ENCODE data around the gene ZNF211. TPM values are rescaled to one million over a fixed set of nuclear protein-coding genes. Genes with fewer than 3 reads are reported as not detected.

Gene ZNF211
- total and polyA plus RNA-seq, 9 of the 15 experiments (the other 6 are each of a cell fraction or from before 2014, with no cell fraction given): 1.3 to 11.6 (median 4.5) TPM

GRCh38 chr19:57632987-57633831, at the start of gene ZNF211 (continued):
- TF ChIP-seq SMAD1 (IDR thresholded peaks at IDR 0.05; ENCODE audit: low read depth, low read length, partially characterized antibody): no peak
- TF ChIP-seq, protein P1, sequence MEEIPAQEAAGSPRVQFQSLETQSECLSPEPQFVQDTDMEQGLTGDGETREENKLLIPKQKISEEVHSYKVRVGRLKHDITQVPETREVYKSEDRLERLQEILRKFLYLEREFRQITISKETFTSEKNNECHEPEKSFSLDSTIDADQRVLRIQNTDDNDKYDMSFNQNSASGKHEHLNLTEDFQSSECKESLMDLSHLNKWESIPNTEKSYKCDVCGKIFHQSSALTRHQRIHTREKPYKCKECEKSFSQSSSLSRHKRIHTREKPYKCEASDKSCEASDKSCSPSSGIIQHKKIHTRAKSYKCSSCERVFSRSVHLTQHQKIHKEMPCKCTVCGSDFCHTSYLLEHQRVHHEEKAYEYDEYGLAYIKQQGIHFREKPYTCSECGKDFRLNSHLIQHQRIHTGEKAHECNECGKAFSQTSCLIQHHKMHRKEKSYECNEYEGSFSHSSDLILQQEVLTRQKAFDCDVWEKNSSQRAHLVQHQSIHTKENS (CRISPR knock-in tag; IDR thresholded peaks at IDR 0.05): no peak
- TF ChIP-seq FOXP1 (CRISPR knock-in tag; IDR thresholded peaks at IDR 0.05): no peak
- TF ChIP-seq GABPB1 (CRISPR knock-in tag; IDR thresholded peaks at IDR 0.05): peak; percentile 93
- no peak for TF ChIP-seq NCOA4 (IDR thresholded peaks at IDR 0.05; ENCODE audit: partially characterized antibody)
- TF ChIP-seq HOXB6 (CRISPR knock-in tag; IDR thresholded peaks at IDR 0.05; ENCODE audit: borderline replicate concordance): no peak
- no peak for TF ChIP-seq PHTF2 (CRISPR knock-in tag; IDR thresholded peaks at IDR 0.05)
- TF ChIP-seq DIDO1 (tag; IDR thresholded peaks at IDR 0.05; ENCODE audit: low read depth): no peak
- TF ChIP-seq ZNF140 (CRISPR knock-in tag; IDR thresholded peaks at IDR 0.05): no peak
- TF ChIP-seq ZNF274 (IDR thresholded peaks at IDR 0.05; ENCODE audit: borderline replicate concordance, low read depth, low read length): no peak
- no peak for TF ChIP-seq ZNF609 (CRISPR knock-in tag; IDR thresholded peaks at IDR 0.05; ENCODE audit: borderline replicate concordance)
- TF ChIP-seq NRF1 (conservative IDR thresholded peaks at IDR 0.05 in 1 of 2, IDR thresholded peaks at IDR 0.05 in 1 of 2): peak; percentile 35 to 36; a peak in 1 of 4 replicates
- peak; percentile 68; the same call in 1 of the 2 replicates for TF ChIP-seq ELF4 (CRISPR knock-in tag; IDR thresholded peaks at IDR 0.05)
- no peak for TF ChIP-seq FOXK1 (CRISPR knock-in tag; IDR thresholded peaks at IDR 0.05; ENCODE audit: borderline replicate concordance)
- no peak for TF ChIP-seq HDAC3 (IDR thresholded peaks at IDR 0.05; ENCODE audit: borderline replicate concordance, partially characterized antibody)
- TF ChIP-seq ZNF778 (CRISPR knock-in tag; IDR thresholded peaks at IDR 0.05): no peak
- no peak for TF ChIP-seq ZNF232 (CRISPR knock-in tag; IDR thresholded peaks at IDR 0.05)
- TF ChIP-seq SRF (CRISPR knock-in tag; IDR thresholded peaks at IDR 0.05): 0 out of 4 replicates have a peak, but pooled peaks of 1 of the 2 experiments have one; percentile 16
- TF ChIP-seq, protein P2, sequence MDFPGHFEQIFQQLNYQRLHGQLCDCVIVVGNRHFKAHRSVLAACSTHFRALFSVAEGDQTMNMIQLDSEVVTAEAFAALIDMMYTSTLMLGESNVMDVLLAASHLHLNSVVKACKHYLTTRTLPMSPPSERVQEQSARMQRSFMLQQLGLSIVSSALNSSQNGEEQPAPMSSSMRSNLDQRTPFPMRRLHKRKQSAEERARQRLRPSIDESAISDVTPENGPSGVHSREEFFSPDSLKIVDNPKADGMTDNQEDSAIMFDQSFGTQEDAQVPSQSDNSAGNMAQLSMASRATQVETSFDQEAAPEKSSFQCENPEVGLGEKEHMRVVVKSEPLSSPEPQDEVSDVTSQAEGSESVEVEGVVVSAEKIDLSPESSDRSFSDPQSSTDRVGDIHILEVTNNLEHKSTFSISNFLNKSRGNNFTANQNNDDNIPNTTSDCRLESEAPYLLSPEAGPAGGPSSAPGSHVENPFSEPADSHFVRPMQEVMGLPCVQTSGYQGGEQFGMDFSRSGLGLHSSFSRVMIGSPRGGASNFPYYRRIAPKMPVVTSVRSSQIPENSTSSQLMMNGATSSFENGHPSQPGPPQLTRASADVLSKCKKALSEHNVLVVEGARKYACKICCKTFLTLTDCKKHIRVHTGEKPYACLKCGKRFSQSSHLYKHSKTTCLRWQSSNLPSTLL (IDR thresholded peaks at IDR 0.05): no peak

All from K562 (cell line).